Measurements from ENCODE around the gene USF2.

The USF2 gene

DNA sequence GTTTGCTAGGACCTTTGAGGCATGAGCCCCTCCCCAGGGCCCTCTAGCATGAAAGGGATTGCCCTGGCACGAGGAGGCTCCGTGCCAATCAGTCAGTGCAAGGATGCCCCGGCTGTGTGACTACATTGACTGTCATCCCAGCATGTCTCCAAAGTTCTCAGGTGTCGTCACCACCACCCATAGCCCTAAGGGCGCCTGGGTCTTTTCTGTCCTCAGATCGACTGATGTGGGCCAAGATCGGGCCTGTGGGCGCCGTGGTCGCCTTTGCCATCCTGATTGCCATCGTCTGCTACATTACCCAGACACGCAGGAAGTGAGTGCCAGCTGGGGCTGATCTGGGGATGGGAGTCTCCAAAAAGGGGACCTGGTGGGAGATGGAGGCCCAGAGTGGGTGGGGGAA, 41.6 kb downstream of the USF2 start:
- no peak for DNase-seq (ENCODE audit: low read depth, low spot score)
- H3K9me3 ChIP-seq (ENCODE audit: low read depth, low read length) = no peaks in the 10 kb centered on the region
- no peaks in the 10 kb centered on the region for H3K36me3 ChIP-seq (ENCODE audit: insufficient read depth, low read length)
- TF ChIP-seq FOXP2 (optimal IDR thresholded peaks at IDR 0.05; ENCODE audit: control extremely low read depth, extremely low read length, insufficient read depth) (no peak), POLR2AphosphoS5 (IDR thresholded peaks at IDR 0.05; ENCODE audit: borderline replicate concordance, low read depth, low read length) (no peak), EZH2 (IDR thresholded peaks at IDR 0.05) (no peak)
- no peak overlapping the region for H3K9ac ChIP-seq (ENCODE audit: insufficient read length)
- no peak overlapping the region for H3K4me3 ChIP-seq
- H3K27ac ChIP-seq = no peak overlapping the region

- Histone ChIP-seq H3K4me3 (no peak overlapping the region), H3K9me3 (ENCODE audit: low read depth, low read length) (no peaks in the 10 kb centered on the region), H3K27ac (no peak overlapping the region), H3K36me3 (ENCODE audit: insufficient read depth, low read length) (no peaks in the 10 kb centered on the region), H3K9ac (ENCODE audit: insufficient read length) (no peak overlapping the region)
- no peak for DNase-seq (ENCODE audit: low read depth, low spot score)
- TF ChIP-seq EZH2 (IDR thresholded peaks at IDR 0.05) (no peak), POLR2AphosphoS5 (IDR thresholded peaks at IDR 0.05; ENCODE audit: borderline replicate concordance, low read depth, low read length) (no peak), FOXP2 (optimal IDR thresholded peaks at IDR 0.05; ENCODE audit: control extremely low read depth, extremely low read length, insufficient read depth) (no peak)
Measured at GRCh38 chr19:35310811-35311465, 42.2 kb downstream of the USF2 start.

GRCh38 chr19:35311901-35312665, 43.3 kb downstream of the USF2 start:
- no peak for DNase-seq (ENCODE audit: low read depth, low spot score)
- H3K36me3 ChIP-seq (ENCODE audit: insufficient read depth, low read length) = no peaks in the 10 kb centered on the region
- no peak overlapping the region for H3K27ac ChIP-seq
- TF ChIP-seq POLR2AphosphoS5 (IDR thresholded peaks at IDR 0.05; ENCODE audit: borderline replicate concordance, low read depth, low read length) (no peak), EZH2 (IDR thresholded peaks at IDR 0.05) (no peak), FOXP2 (optimal IDR thresholded peaks at IDR 0.05; ENCODE audit: control extremely low read depth, extremely low read length, insufficient read depth) (no peak)
- no peak overlapping the region for H3K4me3 ChIP-seq
- no peak overlapping the region for H3K9ac ChIP-seq (ENCODE audit: insufficient read length)
- H3K9me3 ChIP-seq (ENCODE audit: low read depth, low read length) = no peaks in the 10 kb centered on the region

DNA sequence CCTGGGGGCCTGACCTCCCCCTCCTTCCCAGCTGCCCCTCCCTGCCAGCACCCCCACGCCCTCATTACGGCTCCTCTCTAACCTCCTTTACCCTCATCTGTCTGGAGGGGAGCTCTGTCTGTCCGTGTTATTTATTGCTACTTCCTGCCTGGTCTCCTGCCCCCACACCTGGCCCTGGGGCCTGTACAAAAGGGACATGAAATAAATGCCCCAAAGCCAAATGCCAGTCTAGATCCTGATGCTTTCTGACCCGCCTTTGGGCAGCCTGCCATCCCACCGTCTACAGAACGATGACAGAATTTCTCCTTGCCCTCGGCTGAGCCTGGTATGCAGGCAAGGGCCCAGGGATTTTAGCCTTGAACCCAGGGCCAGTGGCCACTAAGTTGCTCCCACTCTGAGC, 44.8 kb downstream of the USF2 start:
- no peak overlapping the region for H3K9ac ChIP-seq (ENCODE audit: insufficient read length)
- TF ChIP-seq POLR2AphosphoS5 (IDR thresholded peaks at IDR 0.05; ENCODE audit: borderline replicate concordance, low read depth, low read length) = no peak
- no peak for TF ChIP-seq EZH2 (IDR thresholded peaks at IDR 0.05)
- TF ChIP-seq FOXP2 (optimal IDR thresholded peaks at IDR 0.05; ENCODE audit: control extremely low read depth, extremely low read length, insufficient read depth) = no peak

DNA sequence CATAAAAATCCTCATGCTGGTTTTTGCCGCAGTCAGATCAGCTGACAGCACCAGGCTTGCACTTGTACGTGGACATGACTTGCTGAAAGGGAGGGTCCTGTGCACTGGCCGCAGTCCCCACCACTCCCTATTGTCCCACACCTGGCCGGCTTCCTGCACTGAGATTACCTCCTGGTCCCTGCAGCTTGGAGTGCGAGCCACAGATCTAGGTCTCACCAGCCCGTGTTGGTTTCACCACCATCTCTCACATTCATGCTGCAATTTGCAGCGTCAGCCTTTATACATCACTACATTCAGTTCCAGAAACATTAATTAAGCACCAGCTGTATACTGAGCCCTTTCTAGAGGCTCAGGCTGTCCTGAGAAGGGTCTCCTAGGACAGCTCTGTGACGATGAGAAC, 45.3 kb downstream of the USF2 start:
- Histone ChIP-seq H3K27ac (no peak overlapping the region), H3K9ac (ENCODE audit: insufficient read length) (no peak overlapping the region)
- no peak for TF ChIP-seq FOXP2 (optimal IDR thresholded peaks at IDR 0.05; ENCODE audit: control extremely low read depth, extremely low read length, insufficient read depth)
- no peak for TF ChIP-seq EZH2 (IDR thresholded peaks at IDR 0.05)
- no peak for TF ChIP-seq POLR2AphosphoS5 (IDR thresholded peaks at IDR 0.05; ENCODE audit: borderline replicate concordance, low read depth, low read length)

More for the DNA sequence above, 44.8 kb downstream of the USF2 start:
- no peak for DNase-seq (ENCODE audit: low read depth, low spot score)
- H3K4me3 ChIP-seq = no peak overlapping the region
- no peaks in the 10 kb centered on the region for H3K36me3 ChIP-seq (ENCODE audit: insufficient read depth, low read length)
- no peaks in the 10 kb centered on the region for H3K9me3 ChIP-seq (ENCODE audit: low read depth, low read length)
- no peak overlapping the region for H3K27ac ChIP-seq

DNA sequence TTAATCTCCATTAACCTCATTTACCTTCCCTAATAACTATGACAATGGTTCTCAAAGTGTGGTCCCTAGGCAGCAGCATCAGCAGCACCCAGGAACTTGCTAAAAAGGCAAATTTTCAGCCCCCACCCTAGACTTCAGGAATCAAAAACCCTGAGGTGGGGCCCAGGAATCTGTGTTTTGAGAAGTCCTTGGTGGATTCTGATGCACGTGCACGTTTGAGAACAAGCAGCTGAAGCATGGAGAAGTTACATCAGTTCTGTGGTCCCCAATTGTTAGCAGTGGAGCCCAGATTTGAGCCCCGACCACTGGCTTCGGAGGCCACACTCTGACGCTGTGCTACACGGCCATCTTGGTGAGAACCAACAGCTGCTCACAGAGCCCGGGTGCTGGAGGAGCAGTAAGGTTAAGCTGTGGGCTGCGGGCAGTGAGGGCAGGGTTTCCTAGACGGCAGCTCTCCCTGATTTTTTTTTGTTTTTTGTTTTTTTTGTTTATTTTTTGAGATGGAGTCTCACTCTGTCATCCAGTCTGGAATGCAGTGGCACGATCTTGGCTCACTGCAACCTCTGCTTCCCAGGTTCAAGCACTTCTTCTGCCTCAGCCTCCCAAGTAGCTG, 46.2 kb downstream of the USF2 start:
- DNase-seq (ENCODE audit: low read depth, low spot score) = no peak
- no peaks in the 10 kb centered on the region for H3K36me3 ChIP-seq (ENCODE audit: insufficient read depth, low read length)
- H3K4me3 ChIP-seq = no peak overlapping the region
- no peak for TF ChIP-seq FOXP2 (optimal IDR thresholded peaks at IDR 0.05; ENCODE audit: control extremely low read depth, extremely low read length, insufficient read depth)
- TF ChIP-seq POLR2AphosphoS5 (IDR thresholded peaks at IDR 0.05; ENCODE audit: borderline replicate concordance, low read depth, low read length) = no peak
- no peak for TF ChIP-seq EZH2 (IDR thresholded peaks at IDR 0.05)
- no peak overlapping the region for H3K27ac ChIP-seq
- H3K9me3 ChIP-seq (ENCODE audit: low read depth, low read length) = no peaks in the 10 kb centered on the region
- no peak overlapping the region for H3K9ac ChIP-seq (ENCODE audit: insufficient read length)

More for the DNA sequence above, 45.3 kb downstream of the USF2 start:
- no peaks in the 10 kb centered on the region for H3K36me3 ChIP-seq (ENCODE audit: insufficient read depth, low read length)
- H3K4me3 ChIP-seq = no peak overlapping the region
- DNase-seq (ENCODE audit: low read depth, low spot score) = no peak
- no peaks in the 10 kb centered on the region for H3K9me3 ChIP-seq (ENCODE audit: low read depth, low read length)

DNA sequence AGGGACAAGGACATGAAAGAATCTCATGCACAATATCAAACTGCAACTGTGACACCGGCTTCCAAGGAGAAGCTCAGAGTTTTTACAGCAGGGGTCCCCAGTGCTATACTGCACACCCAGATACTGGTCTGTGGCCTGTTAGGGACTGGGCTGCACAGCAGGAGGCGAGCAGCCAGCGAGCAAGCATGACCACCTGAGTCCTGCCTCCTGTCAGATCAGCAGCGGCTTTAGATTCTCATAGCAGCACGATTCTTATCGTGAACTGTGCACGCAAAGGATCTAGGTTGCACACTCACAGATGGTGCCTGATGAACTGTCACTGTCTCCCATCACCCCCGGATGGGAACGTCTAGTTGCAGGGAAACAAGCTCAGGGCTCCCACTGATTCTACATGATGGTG, 47.1 kb downstream of the USF2 start:
- TF ChIP-seq FOXP2 (optimal IDR thresholded peaks at IDR 0.05; ENCODE audit: control extremely low read depth, extremely low read length, insufficient read depth) = no peak
- no peak for TF ChIP-seq EZH2 (IDR thresholded peaks at IDR 0.05)
- Histone ChIP-seq H3K36me3 (ENCODE audit: insufficient read depth, low read length) (no peaks in the 10 kb centered on the region), H3K9ac (ENCODE audit: insufficient read length) (no peak overlapping the region), H3K4me3 (no peak overlapping the region), H3K27ac (no peak overlapping the region), H3K9me3 (ENCODE audit: low read depth, low read length) (no peaks in the 10 kb centered on the region)
- DNase-seq (ENCODE audit: low read depth, low spot score) = no peak

DNA sequence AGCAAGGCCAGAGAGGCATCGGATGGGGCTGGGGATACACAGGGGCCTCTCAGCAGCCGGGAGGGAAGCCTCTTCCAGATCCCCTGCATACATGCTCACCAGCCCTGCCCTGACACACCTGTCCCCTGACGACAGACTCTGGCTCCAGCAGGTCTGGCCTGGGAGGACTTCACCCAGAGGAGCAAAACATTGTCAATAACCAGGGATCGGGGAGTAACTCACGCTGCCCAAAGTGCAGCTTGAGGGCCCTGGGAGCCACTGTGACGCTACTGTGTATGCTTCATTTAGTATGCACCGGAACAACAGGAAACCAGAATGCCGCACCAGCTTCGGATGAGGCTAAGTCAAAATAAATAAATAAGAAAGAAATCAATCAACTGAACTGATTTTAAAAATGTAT, 47.8 kb downstream of the USF2 start:
- Histone ChIP-seq H3K9ac (ENCODE audit: insufficient read length) (no peak overlapping the region), H3K27ac (no peak overlapping the region), H3K9me3 (ENCODE audit: low read depth, low read length) (no peaks in the 10 kb centered on the region), H3K36me3 (ENCODE audit: insufficient read depth, low read length) (no peaks in the 10 kb centered on the region), H3K4me3 (no peak overlapping the region)
- no peak for TF ChIP-seq EZH2 (IDR thresholded peaks at IDR 0.05)
- no peak for DNase-seq (ENCODE audit: low read depth, low spot score)

Measured in SK-N-MC (cell line).